Kidney (tissue), 14 donors: Measurements from ENCODE around the gene CP. TPM values are rescaled to one million over a fixed set of nuclear protein-coding genes. Genes with fewer than 3 reads are reported as not detected.
A peak's percentile ranks its signal among the peaks of the same experiment; 100 is the strongest.

ENCODE experiments used
- DNase-seq, 5 donors: peaks; one replicate each; pipeline ENCODE4 v3.0.0-alpha.2; 2013 to 2020
- FAIRE-seq: peaks from 2 replicates; lab custom pipeline; 2012; peaks lifted over from hg19 to GRCh38; lab: Jason Lieb, UNC
- H3K27ac ChIP-seq, 2 donors: one replicate each; pipeline ENCODE4 v1.7.0; 2013; ENCODE audit warnings: low read depth in 2 of 2, low read length in 2 of 2, inconsistent platforms in 1 of 2
- H3K27me3 ChIP-seq: one replicate; pipeline ENCODE4 v1.7.1; 2013; ENCODE audit warnings: low read length, inconsistent platforms; ENCODE audit not compliant: control insufficient read depth, insufficient read depth
- H3K36me3 ChIP-seq, 3 donors: one replicate each; pipeline versions ENCODE4 v1.7.0 to v1.7.1; 2013; ENCODE audit warnings: low read length in 3 of 3, control low read depth in 1 of 3, inconsistent platforms in 1 of 3; ENCODE audit not compliant: insufficient read depth in 3 of 3, control insufficient read depth in 2 of 3
- H3K4me1 ChIP-seq, 3 donors: one replicate each; pipeline versions ENCODE4 v1.7.0 to v1.7.1; 2013; ENCODE audit warnings: low read length in 3 of 3, inconsistent platforms in 1 of 3, low read depth in 1 of 3; ENCODE audit not compliant: control insufficient read depth in 2 of 3, insufficient read depth in 2 of 3
- H3K4me3 ChIP-seq, 3 donors: one replicate each; pipeline versions ENCODE4 v1.7.0 to v1.8.1; 2013; ENCODE audit warnings: low read length in 3 of 3, control low read depth in 1 of 3, inconsistent platforms in 1 of 3
- H3K9ac ChIP-seq, 3 donors: one replicate each; pipeline versions ENCODE4 v1.7.0 to v1.7.1; 2013; ENCODE audit warnings: low read length in 3 of 3, control low read depth in 1 of 3, inconsistent platforms in 1 of 3
- H3K9me3 ChIP-seq, 3 donors: one replicate each; pipeline versions ENCODE4 v1.7.0 to v1.7.1; 2013; ENCODE audit warnings: low read length in 3 of 3, control low read depth in 1 of 3, inconsistent platforms in 1 of 3; ENCODE audit not compliant: control insufficient read depth in 2 of 3, insufficient read depth in 1 of 3
- CTCF ChIP-seq: IDR thresholded peaks from 3 replicates; pipeline ENCODE4 v1.5.1; 2012; ENCODE audit warnings: mild to moderate bottlenecking, moderate library complexity, borderline replicate concordance; ENCODE audit not compliant: insufficient read depth; ENCODE audit errors: extremely low read depth
- intact Hi-C: fragments of 100-400 bp; cut with DNase I; formaldehyde crosslinking; loops from one replicate; pipeline ENCODE4 v1.11.1; 2022
- polyA plus RNA-seq: library from polyadenylated mRNA; stranded (reverse); fragments of 350-450 nt; fragmentation: Illumina TruSeq; extraction: RNeasy Lipid Tissue Mini Kit (QIAGEN cat#74804); gene quantifications from one replicate; pipeline ENCODE4 v1.2.3, GENCODE V29; 2014; ENCODE audit warnings: low read depth, low replicate concordance; ENCODE audit not compliant: insufficient read depth
- total RNA-seq: library from RNA; stranded (reverse); fragmentation: NEBNext Ultra II Directional; extraction: Animal tissue kit (Norgen Biotek cat#: 25700); gene quantifications from one replicate; pipeline ENCODE4 v1.2.1, GENCODE V29; 2021
- donor health status: control.
- donor health status: control.
- donor health status: control.
- donor health status: control.
- donor health status: control.
- donor health status: DM: yes; HTN: yes; CAD: no.
- donor health status: Normal renal cell carcinoma (clear cell type).

The CP gene
- total and polyA plus RNA-seq, 2 donors from 2014 or later, result 5.3 to 72.1 TPM

- Histone ChIP-seq H3K9ac (no peak overlapping the region), H3K36me3 (peaks cover 6 to 14% (median 13%) of the 10 kb centered on the region in 3 donors), H3K27me3 (no peaks in the 10 kb centered on the region), H3K9me3 (no peaks in the 10 kb centered on the region), H3K4me3 (no peak overlapping the region), H3K4me1 (peaks cover 0 to 2% (median 2%) of the 10 kb centered on the region in 3 donors), H3K27ac (no peak overlapping the region)
- TF ChIP-seq CTCF, result no peak
- no peak for DNase-seq
- intact Hi-C loops, result no loop called here
- no peak for FAIRE-seq
Observed at GRCh38 chr3:149152420-149152819, 69.2 kb downstream of the CP start.

GRCh38 chr3:149151843-149152242 lies 69.8 kb downstream of the CP start:
- H3K4me3 ChIP-seq, result no peak overlapping the region
- no peaks in the 10 kb centered on the region for H3K27me3 ChIP-seq
- no peak overlapping the region for H3K27ac ChIP-seq
- no peak overlapping the region for H3K9ac ChIP-seq
- intact Hi-C loops, result no loop called here
- H3K9me3 ChIP-seq, result no peaks in the 10 kb centered on the region
- peak in 3 of 5 donors; percentile 35 to 75 (median 67) for DNase-seq
- peaks cover 4 to 13% (median 11%) of the 10 kb centered on the region in 3 donors for H3K36me3 ChIP-seq
- H3K4me1 ChIP-seq, result peaks cover 0 to 2% (median 2%) of the 10 kb centered on the region in 3 donors
- no peak for TF ChIP-seq CTCF
- no peak for FAIRE-seq

- no peak for FAIRE-seq
- H3K4me1 ChIP-seq, result peaks cover 0 to 2% (median 2%) of the 10 kb centered on the region in 3 donors
- intact Hi-C loops, result no loop called here
- H3K9ac ChIP-seq, result no peak overlapping the region
- H3K27ac ChIP-seq, result no peak overlapping the region
- H3K36me3 ChIP-seq, result peaks cover 2 to 13% (median 11%) of the 10 kb centered on the region in 3 donors
- no peak overlapping the region for H3K4me3 ChIP-seq
- DNase-seq, result no peak
- no peak for TF ChIP-seq CTCF
- no peaks in the 10 kb centered on the region for H3K27me3 ChIP-seq
- H3K9me3 ChIP-seq, result no peaks in the 10 kb centered on the region
Observed at GRCh38 chr3:149150436-149150835, 71.2 kb downstream of the CP start.

- peaks cover 0 to 21% (median 21%) of the 10 kb centered on the region in 3 donors for H3K36me3 ChIP-seq
- no peak overlapping the region for H3K9ac ChIP-seq
- no peak overlapping the region for H3K4me3 ChIP-seq
- TF ChIP-seq CTCF, result no peak
- FAIRE-seq, result no peak
- H3K27me3 ChIP-seq, result no peaks in the 10 kb centered on the region
- no peaks in the 10 kb centered on the region for H3K4me1 ChIP-seq
- no peak for DNase-seq
- no peaks in the 10 kb centered on the region for H3K9me3 ChIP-seq
- H3K27ac ChIP-seq, result no peak overlapping the region
- intact Hi-C loops, result no loop called here
Observed at GRCh38 chr3:149145974-149146373, 75.7 kb downstream of the CP start.
